Keratinocyte (primary cell): Measurements from ENCODE around the gene RGS3. TPM values are rescaled to one million over a fixed set of nuclear protein-coding genes. Genes with fewer than 3 reads are reported as not detected.

ENCODE experiments used
- DNase-seq: peaks from one replicate; pipeline ENCODE4 v3.0.0-alpha.2; 2011; ENCODE audit warnings: low read depth, missing footprints, low spot score
- FAIRE-seq: peaks from 2 replicates; lab custom pipeline; 2011; peaks lifted over from hg19 to GRCh38; lab: Jason Lieb, UNC
- H2AFZ ChIP-seq: 2 replicates; pipeline ENCODE4 v1.6.0; 2012; ENCODE audit warnings: low read length, control low read depth, inconsistent platforms; ENCODE audit not compliant: control insufficient read depth
- H3K27ac ChIP-seq: 2 replicates; pipeline ENCODE4 v1.5.1; 2011; ENCODE audit warnings: low read length; ENCODE audit not compliant: control insufficient read depth, insufficient read depth
- H3K27me3 ChIP-seq: 3 replicates; pipeline ENCODE4 v1.6.0; 2011; ENCODE audit warnings: low read length; ENCODE audit not compliant: control insufficient read depth, insufficient read depth; ENCODE audit errors: extremely low read depth
- H3K36me3 ChIP-seq, 2 experiments: 2 replicates in 1 of 2; 3 replicates in 1 of 2; pipeline ENCODE4 v1.5.1; 2011; ENCODE audit warnings: low read length in 2 of 2, mild to moderate bottlenecking in 1 of 2; ENCODE audit not compliant: control insufficient read depth in 2 of 2, insufficient read depth in 2 of 2; ENCODE audit errors: extremely low read depth in 1 of 2
- H3K4me1 ChIP-seq: 3 replicates; pipeline ENCODE4 v1.5.1; 2011; ENCODE audit warnings: low read length; ENCODE audit not compliant: control insufficient read depth, insufficient read depth; ENCODE audit errors: extremely low read depth
- H3K4me2 ChIP-seq: 3 replicates; pipeline ENCODE4 v1.6.0; 2011; ENCODE audit warnings: low read depth, low read length; ENCODE audit not compliant: control insufficient read depth, insufficient read depth; ENCODE audit errors: extremely low read depth
- H3K4me3 ChIP-seq, 3 experiments: fragments of 200-600 bp in 1 of 3; sonication (generic) in 1 of 3; 2 replicates in 2 of 3; 3 replicates in 1 of 3; pipeline ENCODE4 v1.5.1; 2011 to 2016; ENCODE audit warnings: low read length in 3 of 3, mild to moderate bottlenecking in 3 of 3, control low read depth in 2 of 3, inconsistent platforms in 1 of 3, low read depth in 1 of 3, mixed read lengths in 1 of 3, mixed run types in 1 of 3, moderate library complexity in 1 of 3; ENCODE audit not compliant: control insufficient read depth in 2 of 3, insufficient read depth in 2 of 3; ENCODE audit errors: extremely low read depth in 1 of 3
- H3K79me2 ChIP-seq: 2 replicates; pipeline ENCODE4 v1.6.0; 2012; ENCODE audit warnings: low read length; ENCODE audit not compliant: control insufficient read depth, insufficient read depth
- H3K9ac ChIP-seq: 3 replicates; pipeline ENCODE4 v1.6.0; 2011; ENCODE audit warnings: low read length; ENCODE audit not compliant: control insufficient read depth, insufficient read depth; ENCODE audit errors: extremely low read depth
- H3K9me1 ChIP-seq: 3 replicates; pipeline ENCODE4 v1.6.0; 2011; ENCODE audit warnings: low read length; ENCODE audit not compliant: control insufficient read depth, insufficient read depth; ENCODE audit errors: extremely low read depth
- H3K9me3 ChIP-seq: 2 replicates; pipeline ENCODE4 v1.5.1; 2012; ENCODE audit warnings: low read depth, low read length; ENCODE audit not compliant: control insufficient read depth
- H4K20me1 ChIP-seq: 3 replicates; pipeline ENCODE4 v1.6.0; 2011; ENCODE audit warnings: low read length; ENCODE audit not compliant: control insufficient read depth, insufficient read depth; ENCODE audit errors: extremely low read depth
- EZH2 ChIP-seq: IDR thresholded peaks from one replicate; pipeline ENCODE4 v1.6.1; 2012; ENCODE audit warnings: inconsistent platforms, mild to moderate bottlenecking, low read length, moderate library complexity
- dilution Hi-C: fragments of 300-500 bp; cut with MboI; formaldehyde crosslinking; loops from one replicate; pipeline ENCODE4 v1.7.0; 2020; ENCODE audit warnings: low sequenced_read_pairs; ENCODE audit not compliant: extremely low pct_ligation_motif_present
- polyA plus RNA-seq, 5 experiments: library from polyadenylated mRNA; depleted of rRNA in 3 of 5; stranded (reverse) in 3 of 5; stranded (forward) in 1 of 5; unstranded in 1 of 5; fragments of >200 nt; gene quantifications; 1 replicate in 1 of 5; 2 replicates in 3 of 5; 3 replicates in 1 of 5; pipeline versions ENCODE4 v1.2.1 to v1.2.3, GENCODE V29; 2011 to 2012; ENCODE audit warnings: missing spikeins in 2 of 5, low read depth in 1 of 5, low replicate concordance in 1 of 5
- TF ChIP-seq, protein P1 (sequence below), 3 experiments: IDR thresholded peaks in 1 of 3; conservative IDR thresholded peaks in 1 of 3; optimal IDR thresholded peaks in 1 of 3; 2 replicates in 2 of 3; 3 replicates in 1 of 3; pipeline versions ENCODE3 to v1.5.1; 2011; ENCODE audit warnings: low read length in 3 of 3, mild to moderate bottlenecking in 3 of 3, moderate library complexity in 2 of 3, control low read depth in 1 of 3, inconsistent platforms in 1 of 3; ENCODE audit not compliant: insufficient read depth in 2 of 3; ENCODE audit errors: extremely low read depth in 1 of 3

Gene RGS3
- polyA plus RNA-seq, 1 donor (not counting 4 experiments of a cell fraction or from before 2014, with no cell fraction given) = 19.6 TPM

DNA sequence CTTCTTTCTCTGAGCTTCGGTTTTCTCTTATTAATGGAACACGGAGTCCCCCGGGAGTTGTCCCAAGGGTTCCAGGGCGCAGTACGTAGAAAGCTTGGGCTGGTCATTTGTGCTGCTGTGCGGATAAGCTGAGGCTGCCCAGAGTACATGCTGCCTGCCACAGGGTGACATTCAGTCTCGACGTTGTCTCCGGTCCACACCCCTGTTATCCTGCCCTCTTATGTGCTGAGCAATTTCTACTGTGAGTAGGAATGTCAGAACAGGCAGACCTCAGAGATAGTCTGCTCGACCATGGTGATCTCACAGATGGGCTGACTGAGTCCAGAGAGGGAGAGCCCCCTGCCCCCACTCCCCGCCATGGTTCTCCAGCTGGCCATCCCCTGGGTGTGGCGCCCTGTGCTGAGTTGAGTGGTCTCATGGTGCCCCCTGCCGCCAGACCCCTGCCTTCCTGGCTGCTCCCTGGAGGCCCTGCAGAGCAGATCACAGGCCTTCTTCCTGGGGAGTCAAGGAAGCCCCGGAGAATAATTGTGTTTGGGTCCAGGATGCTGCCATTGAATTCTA, 124.0 kb downstream of the RGS3 start:
- no peaks in the 10 kb centered on the region for H3K79me2 ChIP-seq
- no peaks in the 10 kb centered on the region for H3K9me1 ChIP-seq
- H3K9ac ChIP-seq = no peak overlapping the region
- dilution Hi-C loops = no loop called here
- FAIRE-seq (no peak), DNase-seq (no peak)
- H3K4me2 ChIP-seq = no peak overlapping the region
- no peak overlapping the region for H2AFZ ChIP-seq
- H3K9me3 ChIP-seq = no peaks in the 10 kb centered on the region
- no peaks in the 10 kb centered on the region for H4K20me1 ChIP-seq
- no peak overlapping the region for H3K27ac ChIP-seq
- H3K4me3 ChIP-seq = no peak overlapping the region
- no peak for TF ChIP-seq EZH2
- TF ChIP-seq, protein P1, sequence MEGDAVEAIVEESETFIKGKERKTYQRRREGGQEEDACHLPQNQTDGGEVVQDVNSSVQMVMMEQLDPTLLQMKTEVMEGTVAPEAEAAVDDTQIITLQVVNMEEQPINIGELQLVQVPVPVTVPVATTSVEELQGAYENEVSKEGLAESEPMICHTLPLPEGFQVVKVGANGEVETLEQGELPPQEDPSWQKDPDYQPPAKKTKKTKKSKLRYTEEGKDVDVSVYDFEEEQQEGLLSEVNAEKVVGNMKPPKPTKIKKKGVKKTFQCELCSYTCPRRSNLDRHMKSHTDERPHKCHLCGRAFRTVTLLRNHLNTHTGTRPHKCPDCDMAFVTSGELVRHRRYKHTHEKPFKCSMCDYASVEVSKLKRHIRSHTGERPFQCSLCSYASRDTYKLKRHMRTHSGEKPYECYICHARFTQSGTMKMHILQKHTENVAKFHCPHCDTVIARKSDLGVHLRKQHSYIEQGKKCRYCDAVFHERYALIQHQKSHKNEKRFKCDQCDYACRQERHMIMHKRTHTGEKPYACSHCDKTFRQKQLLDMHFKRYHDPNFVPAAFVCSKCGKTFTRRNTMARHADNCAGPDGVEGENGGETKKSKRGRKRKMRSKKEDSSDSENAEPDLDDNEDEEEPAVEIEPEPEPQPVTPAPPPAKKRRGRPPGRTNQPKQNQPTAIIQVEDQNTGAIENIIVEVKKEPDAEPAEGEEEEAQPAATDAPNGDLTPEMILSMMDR (optimal IDR thresholded peaks at IDR 0.05 in 1 of 3, IDR thresholded peaks at IDR 0.05 in 1 of 3, conservative IDR thresholded peaks at IDR 0.05 in 1 of 3; ENCODE audit: extremely low read depth in 1 of 3, insufficient read depth in 2 of 3, low read length in 3 of 3) = no peak
- H3K27me3 ChIP-seq = no peaks in the 10 kb centered on the region
- peaks cover 36% of the 10 kb centered on the region for H3K4me1 ChIP-seq
- peaks cover 14 to 38% of the 10 kb centered on the region in 2 experiments for H3K36me3 ChIP-seq

DNA sequence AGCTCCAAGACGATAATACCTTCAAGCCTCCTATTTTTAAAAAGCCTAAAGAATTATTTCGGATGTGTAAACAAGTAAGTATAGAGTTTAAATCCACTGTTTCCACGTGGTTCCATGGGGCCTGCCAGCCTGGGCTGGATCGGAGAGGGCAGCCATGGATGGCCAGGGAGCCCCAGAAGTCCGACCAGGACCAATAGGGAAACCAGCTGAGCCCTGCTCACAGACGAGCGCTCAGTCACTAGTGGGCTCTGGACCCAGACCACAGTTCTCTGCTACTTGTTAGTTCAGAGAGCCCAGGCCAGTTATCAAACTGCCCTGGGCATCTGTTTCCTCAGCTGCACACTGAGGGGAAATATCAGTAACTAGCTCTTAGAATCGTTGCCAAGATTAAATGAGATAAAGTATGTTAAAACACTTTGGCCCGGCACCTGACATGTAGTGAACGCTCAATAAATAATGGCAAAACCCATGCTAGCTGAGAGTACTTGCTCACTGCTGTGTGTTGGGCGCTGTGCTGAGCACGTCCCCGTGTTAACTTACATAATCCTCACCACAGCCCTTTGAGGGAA, 124.8 kb downstream of the RGS3 start:
- DNase-seq = no peak
- dilution Hi-C loops = no loop called here
- Histone ChIP-seq H4K20me1 (no peaks in the 10 kb centered on the region), H3K9ac (no peak overlapping the region), H3K9me1 (no peaks in the 10 kb centered on the region), H3K4me2 (no peak overlapping the region), H2AFZ (no peak overlapping the region), H3K27ac (no peak overlapping the region), H3K9me3 (no peaks in the 10 kb centered on the region), H3K4me1 (peaks cover 29% of the 10 kb centered on the region), H3K27me3 (no peaks in the 10 kb centered on the region), H3K79me2 (no peaks in the 10 kb centered on the region), H3K36me3 (peaks cover 14 to 33% of the 10 kb centered on the region in 2 experiments), H3K4me3 (no peak overlapping the region)
- TF ChIP-seq EZH2 = no peak
- TF ChIP-seq, protein P1 (optimal IDR thresholded peaks at IDR 0.05 in 1 of 3, IDR thresholded peaks at IDR 0.05 in 1 of 3, conservative IDR thresholded peaks at IDR 0.05 in 1 of 3; ENCODE audit: extremely low read depth in 1 of 3, insufficient read depth in 2 of 3, low read length in 3 of 3) = no peak
- no peak for FAIRE-seq
